ENCODE measurements around the gene WRNIP1. TPM values are rescaled to one million over a fixed set of nuclear protein-coding genes. Genes with fewer than 3 reads are reported as not detected.

WRNIP1 gene
- polyA plus RNA-seq, 1 experiment, result 26.5 TPM

- ChIA-PET CTCF (interaction anchor here (0.6 to 2.5 kb wide), 38 partner anchors 8 to 198 kb away, joined by 3 to 49 read pairs (median 4); partner anchors contain the start of gene SERPINB1), POLR2A (no interaction called here)
- H3K4me3 ChIP-seq (ENCODE audit: low read depth, low read length), result no peak overlapping the region
- H3K27me3 ChIP-seq (ENCODE audit: control insufficient read depth, insufficient read depth, low read length), result no peaks in the 10 kb centered on the region
- no peaks in the 10 kb centered on the region; the same call in 1 of the 2 replicates for H3K36me3 ChIP-seq (ENCODE audit: control insufficient read depth, insufficient read depth, low read length)
- TF ChIP-seq, protein P1, sequence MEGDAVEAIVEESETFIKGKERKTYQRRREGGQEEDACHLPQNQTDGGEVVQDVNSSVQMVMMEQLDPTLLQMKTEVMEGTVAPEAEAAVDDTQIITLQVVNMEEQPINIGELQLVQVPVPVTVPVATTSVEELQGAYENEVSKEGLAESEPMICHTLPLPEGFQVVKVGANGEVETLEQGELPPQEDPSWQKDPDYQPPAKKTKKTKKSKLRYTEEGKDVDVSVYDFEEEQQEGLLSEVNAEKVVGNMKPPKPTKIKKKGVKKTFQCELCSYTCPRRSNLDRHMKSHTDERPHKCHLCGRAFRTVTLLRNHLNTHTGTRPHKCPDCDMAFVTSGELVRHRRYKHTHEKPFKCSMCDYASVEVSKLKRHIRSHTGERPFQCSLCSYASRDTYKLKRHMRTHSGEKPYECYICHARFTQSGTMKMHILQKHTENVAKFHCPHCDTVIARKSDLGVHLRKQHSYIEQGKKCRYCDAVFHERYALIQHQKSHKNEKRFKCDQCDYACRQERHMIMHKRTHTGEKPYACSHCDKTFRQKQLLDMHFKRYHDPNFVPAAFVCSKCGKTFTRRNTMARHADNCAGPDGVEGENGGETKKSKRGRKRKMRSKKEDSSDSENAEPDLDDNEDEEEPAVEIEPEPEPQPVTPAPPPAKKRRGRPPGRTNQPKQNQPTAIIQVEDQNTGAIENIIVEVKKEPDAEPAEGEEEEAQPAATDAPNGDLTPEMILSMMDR (IDR thresholded peaks at IDR 0.05; ENCODE audit: insufficient read depth, low read depth, low read length), result no peak
- no peak for DNase-seq (ENCODE audit: low read depth)
These were observed 26.3 kb downstream of the WRNIP1 start for GRCh38 chr6:2791450-2791974.

- Histone ChIP-seq H3K27me3 (ENCODE audit: control insufficient read depth, insufficient read depth, low read length) (no peaks in the 10 kb centered on the region), H3K36me3 (ENCODE audit: control insufficient read depth, insufficient read depth, low read length) (no peaks in the 10 kb centered on the region; the same call in 1 of the 2 replicates), H3K4me3 (ENCODE audit: low read depth, low read length) (no peak overlapping the region)
- TF ChIP-seq, protein P1 (IDR thresholded peaks at IDR 0.05; ENCODE audit: insufficient read depth, low read depth, low read length), result no peak
- ChIA-PET POLR2A (no interaction called here), CTCF (interaction anchor here (1.0 to 2.5 kb wide), 13 partner anchors 11 to 142 kb away, joined by 3 to 49 read pairs (median 6); no protein-coding TSS in a partner anchor)
- DNase-seq (ENCODE audit: low read depth), result no peak
These were observed 27.3 kb downstream of the WRNIP1 start for GRCh38 chr6:2792330-2793110.

DNA sequence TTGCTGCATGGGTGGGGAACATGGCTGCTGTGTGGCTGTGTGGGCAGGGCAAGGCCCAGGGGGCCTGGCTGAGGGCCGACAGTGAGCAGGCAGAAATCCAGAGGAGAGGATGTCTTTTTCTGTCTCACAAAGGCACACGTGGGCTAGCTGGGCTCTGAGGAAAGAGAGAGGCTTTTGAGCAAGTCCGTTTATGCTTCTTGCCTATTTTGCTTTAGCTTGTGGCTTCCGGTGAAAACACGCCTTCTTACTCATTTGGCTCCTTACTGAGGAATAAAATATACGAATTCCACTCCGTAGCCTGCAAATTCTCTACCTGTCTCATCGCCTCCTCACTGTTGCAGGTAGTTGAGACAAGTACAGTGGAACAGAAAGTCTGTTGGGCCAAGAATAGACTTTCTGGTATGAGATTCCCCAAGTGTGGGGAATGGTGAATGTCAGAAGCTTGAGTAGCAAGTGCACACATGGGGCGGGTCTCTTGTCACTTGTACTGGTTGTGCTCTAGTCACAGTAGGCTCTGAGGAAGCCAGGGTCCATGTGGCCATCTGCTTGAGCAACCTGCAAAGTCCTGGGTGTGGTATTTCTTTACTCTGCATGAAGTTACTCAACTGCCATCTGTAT is 28.4 kb downstream of the WRNIP1 start:
- ChIA-PET POLR2A (no interaction called here), CTCF (interaction anchor here (1.0 to 1.2 kb wide), 4 partner anchors 14 to 139 kb away, joined by 3 to 4 read pairs (median 4); no protein-coding TSS in a partner anchor)
- no peak for DNase-seq (ENCODE audit: low read depth)
- TF ChIP-seq, protein P1 (IDR thresholded peaks at IDR 0.05; ENCODE audit: insufficient read depth, low read depth, low read length), result no peak
- H3K36me3 ChIP-seq (ENCODE audit: control insufficient read depth, insufficient read depth, low read length), result no peaks in the 10 kb centered on the region
- no peaks in the 10 kb centered on the region for H3K27me3 ChIP-seq (ENCODE audit: control insufficient read depth, insufficient read depth, low read length)
- no peak overlapping the region for H3K4me3 ChIP-seq (ENCODE audit: low read depth, low read length)

- no peak for DNase-seq (ENCODE audit: low read depth)
- ChIA-PET CTCF (interaction anchor here (1.2 kb wide), 1 partner anchor 138 kb away, joined by 4 read pairs; no protein-coding TSS in a partner anchor), POLR2A (interaction anchor here (0.6 kb wide), 1 partner anchor 1439 kb away, joined by 3 read pairs; no protein-coding TSS in a partner anchor)
- Histone ChIP-seq H3K36me3 (ENCODE audit: control insufficient read depth, insufficient read depth, low read length) (no peaks in the 10 kb centered on the region), H3K27me3 (ENCODE audit: control insufficient read depth, insufficient read depth, low read length) (no peaks in the 10 kb centered on the region), H3K4me3 (ENCODE audit: low read depth, low read length) (no peak overlapping the region)
- TF ChIP-seq, protein P1 (IDR thresholded peaks at IDR 0.05; ENCODE audit: insufficient read depth, low read depth, low read length), result no peak
These were observed 29.1 kb downstream of the WRNIP1 start for GRCh38 chr6:2794171-2794730.

- POLR2A ChIA-PET, result no interaction called here
- CTCF ChIA-PET, result no interaction called here
- TF ChIP-seq, protein P1 (IDR thresholded peaks at IDR 0.05; ENCODE audit: insufficient read depth, low read depth, low read length), result no peak
- no peaks in the 10 kb centered on the region for H3K27me3 ChIP-seq (ENCODE audit: control insufficient read depth, insufficient read depth, low read length)
- no peaks in the 10 kb centered on the region for H3K36me3 ChIP-seq (ENCODE audit: control insufficient read depth, insufficient read depth, low read length)
- no peak overlapping the region for H3K4me3 ChIP-seq (ENCODE audit: low read depth, low read length)
- no peak for DNase-seq (ENCODE audit: low read depth)
These were observed 30.0 kb downstream of the WRNIP1 start for GRCh38 chr6:2795162-2795561.
